H9 (cell line): ENCODE measurements around the gene SEMA3E. TPM values are rescaled to one million over a fixed set of nuclear protein-coding genes. Genes with fewer than 3 reads are reported as not detected.

ENCODE experiments used
- DNase-seq: peaks from one replicate; pipeline ENCODE4 v3.0.0-alpha.2; 2017
- H2AFZ ChIP-seq: one replicate; pipeline ENCODE4 v1.6.1; 2013; ENCODE audit warnings: mild to moderate bottlenecking, low read length, control low read depth, moderate library complexity
- H2AK5ac ChIP-seq: 2 replicates; pipeline ENCODE4 v1.6.1; 2013; ENCODE audit warnings: low read length, control low read depth, mixed read lengths; ENCODE audit not compliant: insufficient read length
- H2BK120ac ChIP-seq: one replicate; pipeline ENCODE4 v1.6.1; 2013; ENCODE audit warnings: low read depth, mild to moderate bottlenecking, low read length, control low read depth, inconsistent platforms; ENCODE audit not compliant: poor library complexity, severe bottlenecking
- H2BK12ac ChIP-seq: 2 replicates; pipeline ENCODE4 v1.6.1; 2013; ENCODE audit warnings: low read length, control low read depth, mixed read lengths, low read depth; ENCODE audit not compliant: insufficient read length
- H2BK15ac ChIP-seq: 2 replicates; pipeline ENCODE4 v1.6.1; 2013; ENCODE audit warnings: low read depth, low read length, control low read depth
- H2BK20ac ChIP-seq: one replicate; pipeline ENCODE4 v1.6.1; 2013; ENCODE audit warnings: low read depth, mild to moderate bottlenecking, low read length, control low read depth, inconsistent platforms; ENCODE audit not compliant: poor library complexity, severe bottlenecking
- H2BK5ac ChIP-seq: 2 replicates; pipeline ENCODE4 v1.6.1; 2013; ENCODE audit warnings: low read length, control low read depth, mixed read lengths; ENCODE audit not compliant: insufficient read length
- H3K14ac ChIP-seq: 2 replicates; pipeline ENCODE4 v1.6.1; 2013; ENCODE audit warnings: low read length, control low read depth; ENCODE audit not compliant: insufficient read depth
- H3K18ac ChIP-seq: 2 replicates; pipeline ENCODE4 v1.6.1; 2013; ENCODE audit warnings: low read depth, mild to moderate bottlenecking, mixed read lengths, low read length, control low read depth; ENCODE audit not compliant: insufficient read length
- H3K23ac ChIP-seq: 2 replicates; pipeline ENCODE4 v1.6.1; 2013; ENCODE audit warnings: low read length, control low read depth, mixed read lengths, low read depth; ENCODE audit not compliant: insufficient read length
- H3K23me2 ChIP-seq: 2 replicates; pipeline ENCODE4 v1.6.1; 2013; ENCODE audit warnings: low read depth, mild to moderate bottlenecking, mixed read lengths, low read length, control low read depth; ENCODE audit not compliant: insufficient read length, poor library complexity, severe bottlenecking
- H3K27ac ChIP-seq: 2 replicates; pipeline ENCODE4 v1.5.1; 2013; ENCODE audit warnings: low read length, control low read depth, mixed read lengths, low read depth; ENCODE audit not compliant: insufficient read length
- H3K27me3 ChIP-seq: 2 replicates; pipeline ENCODE4 v1.6.1; 2013; ENCODE audit warnings: low read length, control low read depth, inconsistent platforms; ENCODE audit not compliant: insufficient read depth
- H3K4ac ChIP-seq: 2 replicates; pipeline ENCODE4 v1.6.1; 2013; ENCODE audit warnings: low read depth, mild to moderate bottlenecking, control low read depth, inconsistent platforms, low read length, moderate library complexity
- H3K4me1 ChIP-seq: 2 replicates; pipeline ENCODE4 v1.6.1; 2013; ENCODE audit warnings: low read length, control low read depth, inconsistent platforms; ENCODE audit not compliant: insufficient read depth
- H3K4me2 ChIP-seq: 2 replicates; pipeline ENCODE4 v1.6.1; 2013; ENCODE audit warnings: low read length, control low read depth, mixed read lengths; ENCODE audit not compliant: insufficient read length, insufficient read depth
- H3K56ac ChIP-seq: 2 replicates; pipeline ENCODE4 v1.6.1; 2013; ENCODE audit warnings: low read depth, mild to moderate bottlenecking, mixed read lengths, low read length, control low read depth; ENCODE audit not compliant: insufficient read length
- H3K79me1 ChIP-seq: 2 replicates; pipeline ENCODE4 v1.6.1; 2013; ENCODE audit warnings: low read depth, mild to moderate bottlenecking, moderate library complexity, low read length, control low read depth, inconsistent platforms; ENCODE audit not compliant: insufficient read depth, poor library complexity, severe bottlenecking
- H3K79me2 ChIP-seq: 2 replicates; pipeline ENCODE4 v1.6.1; 2013; ENCODE audit warnings: low read length, control low read depth, inconsistent platforms; ENCODE audit not compliant: insufficient read depth
- H3K9ac ChIP-seq: 2 replicates; pipeline ENCODE4 v1.6.1; 2013; ENCODE audit warnings: low read length, control low read depth, mixed read lengths; ENCODE audit not compliant: insufficient read length; ENCODE audit errors: extremely low read depth
- H3K9me3 ChIP-seq: one replicate; pipeline ENCODE4 v1.6.1; 2013; ENCODE audit warnings: low read depth, low read length, inconsistent platforms; ENCODE audit not compliant: control insufficient read depth
- H3T11ph ChIP-seq: one replicate; pipeline ENCODE4 v1.6.1; 2013; ENCODE audit warnings: mild to moderate bottlenecking, low read length, control low read depth, inconsistent platforms
- H4K20me1 ChIP-seq: one replicate; pipeline ENCODE4 v1.6.1; 2013; ENCODE audit not compliant: control insufficient read depth, insufficient read length, insufficient read depth
- H4K5ac ChIP-seq: 2 replicates; pipeline ENCODE4 v1.6.1; 2013; ENCODE audit warnings: low read depth, mild to moderate bottlenecking, mixed read lengths, low read length, control low read depth; ENCODE audit not compliant: insufficient read length
- H4K8ac ChIP-seq: replicated peaks from 2 replicates; pipeline ENCODE4 v1.6.1; 2013; ENCODE audit warnings: low read length, control low read depth, mixed read lengths, low read depth; ENCODE audit not compliant: insufficient read length
- H4K91ac ChIP-seq: 2 replicates; pipeline ENCODE4 v1.6.1; 2013; ENCODE audit warnings: low read depth, mild to moderate bottlenecking, moderate library complexity, mixed read lengths, low read length, control low read depth; ENCODE audit not compliant: insufficient read length
- H3K27ac Mint-ChIP-seq, 3 experiments: 2 replicates in 2 of 3; 3 replicates in 1 of 3; pipeline ENCODE4 v1.8.0; 2020 to 2021; ENCODE audit warnings: mixed read lengths in 3 of 3, mild to moderate bottlenecking in 1 of 3, moderate library complexity in 1 of 3
- H3K27me3 Mint-ChIP-seq: 2 replicates; pipeline ENCODE4 v1.8.0; 2021; ENCODE audit warnings: low read depth, mild to moderate bottlenecking, moderate library complexity, mixed read lengths
- H3K36me3 Mint-ChIP-seq, 3 experiments: 2 replicates in 2 of 3; 3 replicates in 1 of 3; pipeline ENCODE4 v1.8.0; 2020 to 2021; ENCODE audit warnings: low read depth in 3 of 3, mixed read lengths in 3 of 3; ENCODE audit not compliant: insufficient read depth in 1 of 3
- H3K4me1 Mint-ChIP-seq, 2 experiments: 2 replicates each; pipeline ENCODE4 v1.8.0; 2020; ENCODE audit warnings: mixed read lengths in 2 of 2
- H3K4me3 Mint-ChIP-seq, 2 experiments: 2 replicates in 1 of 2; 3 replicates in 1 of 2; pipeline ENCODE4 v1.8.0; 2020 to 2021; ENCODE audit warnings: mild to moderate bottlenecking in 2 of 2, mixed read lengths in 2 of 2, moderate library complexity in 1 of 2
- H3K9me3 Mint-ChIP-seq, 2 experiments: 2 replicates in 1 of 2; 3 replicates in 1 of 2; pipeline ENCODE4 v1.8.0; 2020; ENCODE audit warnings: mild to moderate bottlenecking in 2 of 2, mixed read lengths in 2 of 2, moderate library complexity in 1 of 2
- CTCF ChIP-seq: fragments of 200-600 bp; sonication (generic); conservative IDR thresholded peaks from 3 replicates; pipeline ENCODE4 v1.8.0; 2021; ENCODE audit warnings: antibody characterized with exemption, mild to moderate bottlenecking
- WGBS: extraction: QIAGEN DNeasy Blood & Tissue Kit; methylation state at CpG from one replicate; pipeline ENCODE4 v1.1.7; 2013; ENCODE audit warnings: missing lambda C conversion rate, low lambda C conversion rate, mixed read lengths; ENCODE audit not compliant: insufficient read length; ENCODE audit errors: extremely low coverage; 5-methylcytosine and 5-hydroxymethylcytosine counted together
- total RNA-seq: library from RNA; stranded (reverse); gene quantifications from 2 replicates; pipeline ENCODE4 v1.2.1, GENCODE V29; 2021

Gene SEMA3E
- total RNA-seq, 1 experiment from 2014 or later: 0.39 TPM

DNA sequence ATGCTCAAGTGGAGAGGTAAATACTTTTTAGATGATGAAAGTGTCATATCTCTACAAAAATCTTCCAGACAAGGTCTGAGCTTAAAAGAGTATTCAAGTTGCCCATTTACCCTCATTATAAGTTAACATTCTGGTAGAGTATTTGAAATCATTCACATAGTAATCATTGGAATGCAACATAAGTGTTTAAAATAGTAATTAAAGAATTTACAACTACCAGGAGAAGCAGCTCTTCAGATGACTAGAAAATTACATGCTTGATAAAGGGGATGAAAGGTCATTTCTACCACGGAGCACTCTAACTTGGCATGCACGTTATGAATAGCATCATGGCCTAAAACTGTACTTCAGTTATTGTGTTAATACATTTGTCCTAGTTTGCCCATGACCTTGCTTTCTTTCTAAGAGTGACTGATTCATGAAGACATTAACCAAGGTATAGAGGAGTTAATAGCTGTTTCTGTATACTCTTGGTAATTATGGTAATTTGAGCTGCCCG, 120.0 kb downstream of the SEMA3E start:
- no peak overlapping the region for H2BK20ac ChIP-seq

More for the DNA sequence above, 120.0 kb downstream of the SEMA3E start:
- no peak for DNase-seq
- Histone ChIP-seq H3K27me3 (no peaks in the 10 kb centered on the region), H3K18ac (no peak overlapping the region), H3K23me2 (no peaks in the 10 kb centered on the region), H3K56ac (no peak overlapping the region), H2BK120ac (no peak overlapping the region), H3K14ac (no peak overlapping the region), H3K4me2 (no peak overlapping the region), H2BK12ac (no peak overlapping the region), H3K4me1 (no peaks in the 10 kb centered on the region), H3K27ac (no peak overlapping the region), H2BK15ac (no peak overlapping the region), H3K9ac (no peak overlapping the region), H2BK5ac (no peak overlapping the region), H3K23ac (no peak overlapping the region), H4K20me1 (no peaks in the 10 kb centered on the region), H2AFZ (no peak overlapping the region), H2AK5ac (no peak overlapping the region), H3K79me1 (no peaks in the 10 kb centered on the region), H3K4ac (no peak overlapping the region), H3K79me2 (no peaks in the 10 kb centered on the region), H4K8ac (no peak overlapping the region), H3K9me3 (no peaks in the 10 kb centered on the region), H3T11ph (no peak overlapping the region), H4K91ac (no peak overlapping the region), H4K5ac (no peak overlapping the region)
- Mint-ChIP-seq H3K27ac (no peak overlapping the region), H3K9me3 (no peaks in the 10 kb centered on the region), H3K36me3 (no peaks in the 10 kb centered on the region), H3K4me1 (peaks cover 0 to 2% of the 10 kb centered on the region in 2 experiments; a peak in 1 of 4 replicates), H3K4me3 (no peak overlapping the region), H3K27me3 (no peaks in the 10 kb centered on the region; the same call in 1 of the 2 replicates)
- no peak for TF ChIP-seq CTCF
- WGBS: no CpG with 5 or more reads among the region's 3 CpGs
